GM21390 (cell line): ENCODE data around the gene BCAT1.
"Not testable (repeated sequence)": the region's sequence is repeated elsewhere in the genome, so short reads cannot be mapped to it uniquely, and the experiment has no call there.

ENCODE experiments used
- ATAC-seq: cut with Tn5 transposase; IDR thresholded peaks from one replicate; pipeline ENCODE4 v1.9.1; 2021; ENCODE audit not compliant: unreplicated experiment

Gene BCAT1

DNA sequence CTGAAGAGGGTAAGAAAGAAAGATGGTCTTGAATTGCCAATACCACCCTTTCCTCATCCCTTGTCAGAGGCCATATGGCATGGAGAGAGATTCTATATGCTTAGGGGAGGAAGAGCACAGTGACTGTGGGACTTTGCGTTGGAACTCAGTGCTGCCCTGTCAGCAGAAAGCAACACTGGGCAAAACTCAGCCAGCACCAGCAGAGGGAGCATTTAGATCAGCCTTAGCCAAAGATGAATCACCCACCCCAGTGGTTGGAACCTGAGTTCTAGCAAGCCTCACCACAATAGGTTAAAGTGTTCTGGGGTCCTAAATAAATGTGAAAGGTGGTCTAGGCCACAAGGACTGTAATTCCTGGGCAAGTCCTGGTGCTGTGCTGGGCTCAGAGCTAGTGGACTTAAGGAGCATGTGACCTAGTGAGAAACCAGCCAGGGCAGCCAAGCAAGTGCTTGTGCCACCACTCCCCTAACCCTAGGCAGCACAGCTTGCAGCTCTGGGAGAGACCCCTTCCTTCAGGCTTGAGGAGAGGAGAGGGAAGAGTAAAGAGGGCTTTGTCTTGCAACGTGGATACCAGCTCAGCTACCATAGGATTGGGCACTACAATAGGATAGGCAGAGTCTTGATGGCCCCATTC is 11.4 kb upstream of the BCAT1 start:
- ATAC-seq, result peak; percentile 84

DNA sequence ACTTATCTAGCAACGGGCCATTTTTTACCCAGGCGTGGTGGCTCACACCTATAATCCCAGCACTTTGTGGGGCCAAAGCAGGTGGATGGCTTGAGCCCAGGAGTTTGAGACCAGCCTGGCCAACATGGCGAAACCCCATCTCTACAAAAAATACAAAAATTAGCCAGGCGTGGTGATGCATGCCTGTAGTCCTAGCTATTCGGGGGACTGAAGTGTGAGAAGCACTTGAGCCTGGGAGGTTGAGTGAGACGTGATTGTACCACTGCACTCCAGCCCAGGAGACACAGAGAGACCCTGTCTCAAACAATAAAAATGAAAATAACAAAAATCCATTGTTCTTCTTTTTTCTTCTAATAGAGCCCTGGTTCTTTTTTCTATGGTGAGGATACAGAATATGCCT is 7.5 kb upstream of the BCAT1 start:
- ATAC-seq, result not testable (repeated sequence)

DNA sequence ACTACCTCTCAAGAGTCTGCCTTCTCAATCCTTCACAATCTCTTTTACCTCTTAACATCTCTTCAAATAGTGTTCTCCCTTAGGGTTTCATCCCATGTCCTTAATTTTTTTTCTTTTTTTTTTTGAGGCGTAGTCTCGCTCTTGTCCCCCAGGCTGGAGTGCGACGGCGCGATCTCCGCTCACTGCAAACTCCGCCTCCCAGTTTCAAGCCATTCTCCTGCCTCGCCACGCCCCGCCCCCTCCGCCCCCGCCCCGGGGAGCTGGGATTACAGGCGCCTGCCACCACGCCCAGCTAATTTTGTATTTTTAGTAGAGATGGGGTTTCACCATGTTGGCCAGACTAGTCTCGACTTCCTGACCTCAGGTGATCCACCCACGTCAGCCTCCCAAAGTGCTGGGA is 7.0 kb upstream of the BCAT1 start:
- ATAC-seq, result no peak

DNA sequence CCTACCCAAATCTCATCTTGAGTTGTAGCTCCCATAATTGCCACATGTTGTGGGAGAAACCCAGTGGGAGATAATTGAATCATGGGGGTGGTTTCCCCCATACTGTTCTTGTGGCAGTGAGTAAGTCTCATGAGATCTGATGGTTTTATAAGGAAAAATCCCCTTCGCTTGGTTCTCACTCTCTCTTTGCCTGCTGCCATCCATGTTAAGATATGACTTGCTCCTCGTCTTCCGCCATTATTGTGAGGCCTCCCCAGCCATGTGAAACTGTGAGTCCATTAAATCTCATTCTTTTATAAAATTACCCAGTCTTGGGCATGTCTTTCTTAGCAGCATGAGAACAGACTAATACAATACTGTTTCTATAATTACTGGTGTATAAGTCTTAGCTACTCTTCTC is 6.5 kb upstream of the BCAT1 start:
- ATAC-seq, result no peak

DNA sequence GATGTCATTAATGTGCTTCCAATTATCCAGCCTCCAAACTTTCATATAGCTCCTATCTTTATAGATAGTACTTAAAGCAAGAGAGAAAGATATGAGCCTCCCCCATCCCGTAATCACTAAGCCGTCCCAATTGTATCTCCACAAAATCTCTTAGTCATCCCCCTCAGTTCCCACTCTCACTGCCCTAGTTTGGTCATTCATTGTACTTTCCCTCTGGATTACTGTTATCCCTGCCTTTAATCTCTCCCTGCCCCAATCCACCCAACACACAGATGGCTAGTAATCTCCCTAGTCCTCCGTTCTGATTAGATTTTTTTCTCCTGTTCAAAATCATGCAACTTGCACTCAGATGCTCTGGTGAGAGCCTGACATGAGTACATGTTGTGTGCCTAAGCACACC is 5.4 kb upstream of the BCAT1 start:
- ATAC-seq, result no peak

DNA sequence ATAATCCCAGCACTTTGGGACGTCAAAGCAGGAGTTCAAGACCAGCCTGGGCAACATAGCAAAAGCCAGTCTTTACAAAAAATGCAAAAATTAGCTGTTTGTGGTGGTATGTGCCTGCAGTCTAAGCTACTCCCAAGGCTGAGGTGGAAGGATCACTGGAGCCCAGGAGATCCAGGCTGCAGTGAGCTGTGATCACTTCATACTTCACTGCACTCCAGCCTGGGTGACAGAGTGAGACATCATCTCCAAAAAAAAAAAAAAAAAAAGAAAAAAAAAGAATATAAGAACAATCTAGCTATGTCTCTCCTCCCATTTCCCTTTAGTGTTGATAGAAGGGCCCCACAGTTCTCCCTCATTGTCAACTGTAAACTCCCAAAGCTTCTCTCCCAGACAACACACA is 3.5 kb upstream of the BCAT1 start:
- ATAC-seq, result no peak

DNA sequence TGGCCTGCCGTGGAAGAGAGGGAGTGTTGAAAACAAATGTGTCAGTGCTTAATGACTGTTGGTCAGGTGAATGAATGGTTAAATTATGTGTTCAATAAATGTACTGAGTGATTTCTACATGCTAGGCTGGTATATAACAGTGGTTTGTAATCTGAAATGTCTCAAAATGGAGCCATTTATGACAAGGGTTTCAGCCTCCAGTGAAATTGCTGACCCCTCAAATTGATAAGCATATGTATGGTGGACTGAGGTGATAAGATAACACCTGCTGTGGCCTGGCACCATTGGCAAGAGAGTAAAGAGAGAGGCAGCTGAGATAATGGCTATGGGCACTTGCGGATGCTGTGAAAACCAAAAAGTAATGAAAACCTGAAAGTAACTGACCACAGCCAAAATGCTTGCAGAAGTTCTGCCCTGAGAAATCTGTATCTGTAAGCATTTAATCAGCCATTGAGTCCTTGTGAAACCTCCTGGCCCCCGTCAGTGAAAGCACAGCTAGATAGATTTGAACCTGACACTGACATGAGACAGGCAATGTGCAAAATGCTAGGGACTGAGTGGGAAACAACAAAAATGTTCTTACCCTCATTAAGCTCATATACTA is 1.4 kb upstream of the BCAT1 start:
- ATAC-seq, result peak; percentile 43

DNA sequence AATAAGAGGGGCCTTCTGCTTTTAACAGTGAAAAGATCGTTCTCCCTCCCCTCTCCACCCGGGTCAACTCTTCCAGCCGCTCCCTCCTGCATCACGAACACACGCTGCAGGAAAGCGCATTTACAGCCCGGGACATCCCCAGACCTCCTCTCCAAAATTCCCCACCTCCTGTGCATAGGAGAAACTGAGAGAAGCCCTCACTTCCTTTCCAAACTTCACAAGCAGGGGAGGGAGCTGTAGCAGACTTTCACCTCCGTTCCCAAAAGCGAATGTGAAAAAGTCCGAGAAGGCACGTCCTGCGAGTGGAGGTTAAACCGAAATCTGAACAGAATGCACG is 513 bp downstream of the BCAT1 start:
- ATAC-seq, result peak; percentile 37

DNA sequence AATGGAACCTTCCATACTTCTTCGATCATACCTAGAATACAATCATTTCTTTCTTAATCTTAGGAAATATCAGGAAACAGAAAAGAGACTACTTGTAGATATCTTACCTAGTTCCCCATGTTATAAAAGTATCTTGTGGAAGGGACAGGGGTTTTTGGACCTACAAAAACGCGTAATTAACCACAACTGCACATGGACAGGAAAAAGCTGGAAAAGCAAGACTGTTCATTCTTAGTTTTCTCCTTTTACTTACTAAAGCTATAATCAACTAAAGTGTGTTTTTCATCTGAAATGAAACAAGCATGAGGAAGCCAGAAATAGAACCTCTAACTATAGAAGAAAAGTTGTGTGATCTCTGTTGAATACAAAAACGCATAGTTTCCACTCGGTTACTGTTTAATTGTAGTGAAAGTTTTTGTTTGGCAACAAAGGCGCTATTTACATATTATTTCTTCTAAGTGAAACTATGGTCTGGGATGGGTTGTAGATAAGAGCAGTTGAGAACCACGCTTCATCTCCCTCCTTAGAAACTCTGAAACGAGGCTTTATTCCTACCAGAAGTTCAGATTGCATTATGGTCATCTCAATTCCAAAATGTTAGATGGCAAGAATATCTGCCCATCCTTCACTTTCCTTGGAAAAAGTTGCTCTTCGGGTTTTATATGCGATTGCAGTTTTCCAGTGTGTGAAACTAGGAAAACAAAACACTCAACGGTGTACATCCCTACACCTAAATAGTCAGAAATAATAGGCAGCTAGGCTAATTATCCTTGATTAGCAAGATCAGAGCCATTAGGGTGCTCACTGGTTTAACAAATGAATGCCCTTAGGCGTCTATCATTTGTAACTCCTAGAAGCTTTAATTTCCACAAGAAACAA is 1.1 kb downstream of the BCAT1 start:
- no peak for ATAC-seq

DNA sequence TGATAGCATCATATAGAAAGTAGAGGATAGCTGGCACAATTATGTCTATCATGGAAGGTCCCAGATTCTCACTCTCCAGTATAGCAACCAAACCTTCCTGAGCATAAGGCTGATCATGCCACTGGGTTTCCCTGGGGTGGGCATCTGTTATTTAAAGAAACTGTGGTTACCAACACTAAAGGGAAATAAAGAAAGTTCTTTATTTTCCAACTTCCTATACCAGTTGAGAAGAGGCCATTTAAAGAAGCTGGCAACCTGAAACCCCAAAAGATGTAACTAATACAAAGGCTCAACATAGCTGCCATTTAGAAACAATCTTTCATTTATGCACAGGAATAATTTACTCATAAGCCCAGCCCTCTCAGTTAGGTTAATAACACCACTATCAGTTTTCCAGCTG is 3.1 kb downstream of the BCAT1 start:
- no peak for ATAC-seq

DNA sequence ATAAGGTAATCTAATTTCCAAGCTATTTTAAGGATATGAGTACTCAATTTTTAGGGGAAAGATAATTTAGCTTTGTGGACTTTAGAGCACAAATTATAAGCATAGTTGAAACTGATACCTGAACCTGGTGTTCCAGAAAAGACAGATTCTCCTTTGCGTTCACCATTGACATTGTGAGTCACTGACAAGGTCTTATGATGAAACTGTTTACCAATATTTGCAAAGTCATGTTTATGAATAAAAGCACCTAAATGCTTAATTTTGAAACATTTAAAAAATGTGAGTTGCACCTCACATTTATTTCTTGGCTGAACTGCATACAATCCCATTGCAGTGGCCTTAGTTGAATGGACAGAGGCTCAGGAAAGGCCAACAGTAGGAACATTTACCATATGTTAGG is 3.9 kb downstream of the BCAT1 start:
- ATAC-seq, result no peak

DNA sequence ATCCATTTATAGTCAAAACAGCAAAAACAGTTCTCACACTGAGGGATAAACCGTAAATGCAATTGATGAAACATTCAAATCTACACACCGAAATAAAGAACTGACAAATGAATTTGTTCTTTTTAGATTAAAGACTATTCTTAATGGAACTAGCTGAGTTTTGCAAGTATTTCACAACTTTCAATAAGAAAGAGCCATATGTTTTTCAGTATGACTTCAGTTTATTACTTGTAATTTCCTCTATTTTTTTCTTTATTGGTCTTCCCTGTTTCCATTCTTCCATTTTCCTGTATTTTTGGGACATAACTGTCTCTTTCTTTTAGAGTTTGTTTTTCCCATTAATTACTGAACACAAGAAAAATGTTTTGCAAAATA is 4.3 kb downstream of the BCAT1 start:
- no peak for ATAC-seq

DNA sequence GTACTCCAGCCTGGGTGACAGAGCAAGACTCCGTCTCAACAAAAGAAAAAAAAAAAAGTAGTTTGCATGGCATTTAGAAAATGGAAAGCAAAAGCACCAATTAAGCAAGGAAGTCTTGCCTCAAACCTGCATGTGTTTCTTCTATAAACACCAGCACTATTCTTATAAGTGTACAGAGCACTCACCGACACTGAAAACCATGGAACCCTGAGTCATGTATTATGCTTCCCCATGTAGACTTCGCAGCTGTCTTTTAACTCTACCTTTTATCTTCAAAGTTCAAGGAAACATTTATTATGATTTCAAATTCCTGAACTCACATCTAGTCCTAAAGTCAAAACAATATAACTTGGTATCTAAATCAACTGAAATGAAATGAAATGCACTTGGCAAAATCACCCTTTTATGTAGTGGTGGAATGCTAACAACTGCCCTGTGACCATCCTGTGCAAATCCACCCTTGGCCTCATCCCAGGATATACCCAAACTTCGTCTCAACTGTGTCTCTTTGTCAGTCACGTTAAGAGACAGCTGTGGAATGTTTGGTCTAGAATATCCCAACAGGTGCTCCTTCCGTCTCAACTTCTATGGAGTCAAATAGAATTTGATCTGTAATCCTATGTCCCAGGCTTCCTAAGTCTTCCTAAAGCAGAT is 4.8 kb downstream of the BCAT1 start:
- ATAC-seq, result no peak

DNA sequence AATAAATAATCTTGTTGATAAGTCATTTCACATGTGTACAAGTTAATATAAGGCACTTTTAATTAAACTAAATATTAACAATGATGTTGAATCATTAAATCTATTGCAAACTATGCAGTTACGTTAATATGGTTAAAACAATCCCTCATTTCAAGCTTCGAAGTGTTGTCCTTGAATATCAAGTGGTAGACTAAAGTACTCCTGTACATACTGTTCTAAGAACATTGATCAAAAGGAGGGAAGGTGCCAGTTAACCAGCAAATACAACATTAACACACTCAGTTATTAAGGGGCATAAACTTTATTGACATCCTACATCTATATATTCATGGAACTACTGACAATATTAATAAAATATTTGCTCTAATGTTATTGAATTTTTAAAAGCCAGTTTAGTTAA is 8.7 kb downstream of the BCAT1 start:
- ATAC-seq, result no peak

DNA sequence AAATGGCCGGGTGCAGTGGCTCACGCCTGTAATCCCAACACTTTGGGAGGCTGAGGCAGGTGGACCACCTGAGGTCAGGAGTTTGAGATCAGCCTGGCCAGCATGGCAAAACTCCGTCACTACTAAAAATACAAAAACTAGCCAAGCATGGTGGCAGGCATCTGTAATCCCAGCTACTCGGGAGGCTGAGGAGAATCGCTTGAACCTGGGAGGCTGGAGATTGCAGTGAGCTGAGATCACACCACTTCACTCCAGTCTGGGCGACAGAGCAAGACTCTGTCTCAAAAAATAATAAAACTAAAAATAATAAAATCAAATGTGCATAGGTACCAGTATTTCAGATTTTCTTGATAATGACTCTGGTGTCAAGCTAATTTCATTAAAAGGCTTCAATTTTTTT is 9.3 kb downstream of the BCAT1 start:
- not testable (repeated sequence) for ATAC-seq

DNA sequence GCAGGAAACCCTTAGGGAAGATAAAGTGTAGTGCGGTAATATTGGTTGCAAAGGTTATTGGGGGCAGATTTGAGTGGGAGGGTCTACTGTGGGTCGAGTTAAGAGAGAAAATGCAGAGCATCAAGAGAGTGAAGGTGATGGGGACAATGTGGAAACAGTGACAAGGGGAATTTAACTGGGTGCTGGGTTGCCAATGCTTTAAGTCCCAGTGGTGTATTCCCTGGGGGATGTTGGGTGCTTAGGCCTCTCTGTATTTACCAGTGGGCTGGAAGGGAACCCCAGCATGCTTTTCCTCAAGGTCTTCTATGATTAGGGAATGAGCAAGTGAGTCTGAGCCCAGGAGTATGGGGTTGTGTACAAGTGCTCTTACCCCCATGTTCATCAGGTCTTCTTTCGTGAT is 10.6 kb downstream of the BCAT1 start:
- ATAC-seq, result no peak

DNA sequence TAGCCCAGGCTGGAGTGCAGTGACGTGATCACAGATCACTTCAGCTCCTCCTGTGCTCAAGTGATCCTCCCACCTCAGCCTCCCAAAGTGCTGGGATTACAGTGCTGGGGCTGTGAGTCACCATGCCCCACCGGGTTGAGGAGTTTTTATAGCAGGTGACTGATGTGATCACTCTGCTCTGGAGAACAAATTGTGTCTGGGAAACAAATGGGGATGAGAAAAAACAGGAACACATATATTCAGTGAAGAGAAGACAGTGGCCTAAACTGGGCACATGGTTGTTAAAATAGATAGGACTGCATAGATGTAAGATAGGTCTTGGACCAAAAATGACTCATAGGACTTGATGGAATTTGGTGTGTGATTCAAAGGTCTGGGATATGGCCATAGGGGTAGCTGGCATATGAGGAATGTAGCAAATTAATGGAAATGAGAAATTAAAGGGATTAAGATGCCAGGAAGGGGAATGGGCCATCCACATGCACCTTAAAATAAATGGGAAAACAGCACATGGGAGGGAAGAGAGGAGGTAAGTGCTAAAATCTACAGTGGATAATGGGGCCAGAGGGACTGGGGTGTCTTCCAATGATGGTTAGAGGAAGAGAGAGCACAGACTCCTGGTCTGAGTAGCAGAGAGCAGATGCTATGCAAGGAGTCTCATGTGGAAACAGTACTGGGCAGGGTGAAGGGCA is 11.2 kb downstream of the BCAT1 start:
- ATAC-seq, result no peak

DNA sequence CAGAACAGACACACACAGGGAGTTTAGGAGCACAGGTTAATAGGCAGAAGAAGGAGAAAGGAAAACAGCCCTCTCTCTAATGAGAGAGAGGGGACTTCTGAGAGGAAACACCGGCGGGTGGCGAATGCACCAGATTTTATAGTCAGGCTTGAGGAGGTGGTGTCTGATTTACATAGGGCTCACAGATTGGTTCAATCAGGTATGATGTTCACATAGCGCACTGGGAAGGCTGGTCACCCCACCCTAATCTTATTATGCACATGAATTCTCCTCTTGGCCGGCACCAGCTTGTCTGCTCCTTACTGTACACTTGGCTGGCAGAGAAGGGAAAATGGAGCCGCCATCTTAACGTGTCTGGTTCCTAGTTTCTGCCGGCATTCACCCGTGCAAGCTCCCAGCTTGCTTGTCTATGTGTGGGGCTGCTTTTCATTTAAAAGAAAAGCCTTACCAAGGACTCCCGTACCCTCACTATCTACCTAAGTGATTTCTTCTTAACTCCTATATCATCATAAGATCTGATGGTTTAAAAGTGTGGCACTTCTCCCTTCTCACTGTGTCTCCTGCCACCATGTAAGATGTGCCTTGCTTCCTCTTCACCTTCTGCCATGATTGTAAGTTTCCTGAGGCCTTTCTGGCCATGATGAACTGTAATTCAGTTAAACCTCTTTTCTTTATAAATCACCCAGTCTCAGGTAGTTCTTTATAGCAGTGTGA is 15.1 kb downstream of the BCAT1 start:
- ATAC-seq, result no peak

DNA sequence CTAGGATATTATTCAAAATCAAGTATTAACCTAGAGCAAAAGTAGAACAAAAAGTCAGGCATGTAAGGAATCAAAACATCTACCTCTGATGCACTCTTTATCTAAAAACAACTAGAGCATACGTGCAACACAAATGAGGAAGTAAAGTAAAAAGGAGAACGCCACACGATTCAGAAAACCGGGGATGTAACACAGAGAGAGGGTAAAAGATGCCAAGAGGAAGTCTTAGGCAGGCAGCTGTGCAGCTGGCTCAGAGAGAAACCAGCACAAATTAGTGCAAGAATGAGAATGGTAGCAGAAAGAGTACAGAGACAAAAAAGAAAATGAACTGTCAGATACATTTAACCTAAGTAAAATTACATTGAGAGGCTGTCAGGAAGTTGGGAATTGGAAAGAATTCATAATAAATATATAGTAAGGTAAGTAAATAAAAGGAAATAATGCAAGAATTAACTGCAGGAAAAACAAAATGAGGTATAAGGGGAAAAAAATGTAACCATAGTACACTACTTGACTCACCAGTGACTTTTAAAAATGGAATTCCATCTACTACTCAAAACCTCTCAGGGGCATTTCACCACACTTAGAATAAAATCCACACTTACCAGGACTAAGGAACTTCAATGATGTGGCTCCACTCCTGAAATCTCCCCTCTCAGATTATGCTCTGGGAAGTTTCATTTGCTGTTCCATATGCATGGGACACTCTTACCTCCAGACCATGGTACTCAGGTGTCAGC is 17.1 kb downstream of the BCAT1 start:
- peak; percentile 92 for ATAC-seq

DNA sequence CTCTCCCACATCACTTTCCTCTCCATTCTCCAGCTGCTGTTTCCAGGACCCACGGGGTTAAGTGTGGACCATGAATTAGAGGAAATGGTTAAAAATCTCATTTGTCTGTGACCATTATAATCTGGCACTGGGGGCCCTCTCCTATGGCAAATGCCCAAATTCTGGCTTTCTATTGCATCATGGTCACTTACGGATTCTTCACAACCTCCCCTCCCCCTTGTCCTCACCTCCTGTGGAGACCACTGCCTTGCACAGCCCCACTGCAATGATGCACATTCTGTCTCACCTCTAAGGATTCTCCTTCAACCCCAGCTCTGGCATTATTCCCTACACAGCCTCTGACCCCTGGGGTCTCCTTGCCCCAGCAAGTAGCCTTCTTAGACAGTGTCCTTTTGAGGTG is 18.9 kb downstream of the BCAT1 start:
- no peak for ATAC-seq
